NB4 (cell line): ENCODE results near the gene ALKBH8.

Experiments used
- CTCF ChIP-seq: IDR thresholded peaks from one replicate; pipeline ENCODE4 v1.5.1; 2012; ENCODE audit warnings: low read depth, low read length
- POLR2A ChIP-seq: IDR thresholded peaks from 2 replicates; pipeline ENCODE4 v1.6.1; 2011; ENCODE audit warnings: mild to moderate bottlenecking; ENCODE audit not compliant: insufficient read length; ENCODE audit errors: extremely low read depth
- TF ChIP-seq, protein P1 (sequence below): IDR thresholded peaks from 2 replicates; pipeline ENCODE4 v1.6.1; 2011; ENCODE audit warnings: low read depth, low read length

GRCh38 chr11:107505647-107506225 lies 59.8 kb downstream of the ALKBH8 start:
- TF ChIP-seq CTCF (no peak), POLR2A (no peak)
- TF ChIP-seq, protein P1, sequence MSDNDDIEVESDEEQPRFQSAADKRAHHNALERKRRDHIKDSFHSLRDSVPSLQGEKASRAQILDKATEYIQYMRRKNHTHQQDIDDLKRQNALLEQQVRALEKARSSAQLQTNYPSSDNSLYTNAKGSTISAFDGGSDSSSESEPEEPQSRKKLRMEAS: no peak
